ENCODE data around the gene CORO1C.

- TF ChIP-seq CTCF (IDR thresholded peaks at IDR 0.05; ENCODE audit: borderline replicate concordance, extremely low read depth, low read length, poor library complexity, severe bottlenecking) (no peak), EZH2 (IDR thresholded peaks at IDR 0.05; ENCODE audit: borderline replicate concordance, low read depth, low read length, severe bottlenecking) (no peak)
Measured at GRCh38 chr12:108764540-108765288, 33.4 kb upstream of the CORO1C start.

All from DND-41 (cell line).